H1 (cell line): ENCODE data around the gene CFAP61. TPM values are rescaled to one million over a fixed set of nuclear protein-coding genes. Genes with fewer than 3 reads are reported as not detected.

Experiments
- CTCF ChIA-PET: fragments of 300-600 bp; sonication (Branson Sonifier 250); formaldehyde crosslinking; loops from one replicate; lab custom pipeline; 2021; ENCODE audit not compliant: partially characterized antibody; lab: Charles Lee
- POLR2A ChIA-PET: fragments of 300-600 bp; sonication (Branson Sonifier 250); formaldehyde crosslinking; loops from one replicate; lab custom pipeline; 2021; ENCODE audit warnings: inconsistent platforms; ENCODE audit not compliant: partially characterized antibody; lab: Charles Lee
- DNase-seq, 2 experiments: peaks; one replicate each; pipeline versions ENCODE4 v3.0.0 to v3.0.0-alpha.2; 2010 to 2022; ENCODE audit warnings: low spot score in 2 of 2, low read depth in 1 of 2, mixed read lengths in 1 of 2
- FAIRE-seq: peaks from 2 replicates; lab custom pipeline; 2011; peaks lifted over from hg19 to GRCh38; lab: Jason Lieb, UNC
- H2AFZ ChIP-seq: 2 replicates; pipeline ENCODE4 v1.8.1; 2012; ENCODE audit warnings: low read length, inconsistent platforms
- H2AK5ac ChIP-seq: 2 replicates; pipeline ENCODE4 v1.6.1; 2013; ENCODE audit warnings: low read depth, low read length
- H2BK120ac ChIP-seq: replicated peaks from 2 replicates; pipeline ENCODE3; 2013; ENCODE audit warnings: low read depth, low read length, inconsistent platforms
- H2BK12ac ChIP-seq: 2 replicates; pipeline ENCODE4 v1.6.1; 2013; ENCODE audit warnings: low read depth, low read length
- H2BK15ac ChIP-seq: 2 replicates; pipeline ENCODE4 v1.6.1; 2013; ENCODE audit warnings: low read length
- H2BK20ac ChIP-seq: 2 replicates; pipeline ENCODE4 v1.6.1; 2013; ENCODE audit warnings: low read length
- H2BK5ac ChIP-seq: 2 replicates; pipeline ENCODE4 v1.6.1; 2013; ENCODE audit warnings: low read depth, low read length
- H3K14ac ChIP-seq: 2 replicates; pipeline ENCODE4 v1.6.1; 2013; ENCODE audit warnings: inconsistent platforms; ENCODE audit not compliant: insufficient read length
- H3K18ac ChIP-seq: 2 replicates; pipeline ENCODE4 v1.6.1; 2013; ENCODE audit warnings: low read length; ENCODE audit errors: extremely low read depth
- H3K23ac ChIP-seq: 2 replicates; pipeline ENCODE4 v1.6.1; 2013; ENCODE audit warnings: inconsistent platforms; ENCODE audit not compliant: insufficient read length
- H3K23me2 ChIP-seq: 2 replicates; pipeline ENCODE4 v1.6.1; 2013; ENCODE audit warnings: low read depth, low read length
- H3K27ac ChIP-seq: 2 replicates; pipeline ENCODE4 v1.6.1; 2011; ENCODE audit warnings: low read depth, low read length, inconsistent platforms
- H3K27me3 ChIP-seq, 4 experiments: replicated peaks in 1 of 4; 1 replicate in 1 of 4; 2 replicates in 3 of 4; pipeline versions ENCODE4 v1.6.1 to v1.8.1; 2011 to 2013; ENCODE audit warnings: low read length in 3 of 4, mild to moderate bottlenecking in 3 of 4, inconsistent platforms in 2 of 4, mixed read lengths in 2 of 4, moderate library complexity in 1 of 4; ENCODE audit not compliant: control insufficient read depth in 3 of 4, insufficient read depth in 3 of 4; ENCODE audit errors: extremely low read depth in 1 of 4
- H3K36me3 ChIP-seq, 4 experiments: 2 replicates each; pipeline versions ENCODE4 v1.6.1 to v1.8.1; 2011 to 2013; ENCODE audit warnings: mild to moderate bottlenecking in 4 of 4, low read length in 3 of 4, moderate library complexity in 2 of 4, control low read depth in 1 of 4, inconsistent platforms in 1 of 4; ENCODE audit not compliant: insufficient read depth in 4 of 4, control insufficient read depth in 2 of 4
- H3K4ac ChIP-seq: replicated peaks from 2 replicates; pipeline ENCODE3; 2013; ENCODE audit warnings: low read length, low read depth, mixed read lengths, inconsistent platforms; ENCODE audit not compliant: insufficient read length
- H3K4me1 ChIP-seq, 4 experiments: replicated peaks in 1 of 4; 1 replicate in 1 of 4; 2 replicates in 3 of 4; pipeline versions ENCODE4 v1.6.1 to v1.8.1; 2011 to 2013; ENCODE audit warnings: low read length in 3 of 4, inconsistent platforms in 2 of 4, mixed read lengths in 1 of 4; ENCODE audit not compliant: insufficient read depth in 4 of 4, control insufficient read depth in 3 of 4
- H3K4me2 ChIP-seq, 2 experiments: 2 replicates each; pipeline versions ENCODE4 v1.6.1 to v1.8.1; 2011 to 2013; ENCODE audit warnings: low read depth in 2 of 2, low read length in 2 of 2, control low read depth in 1 of 2, inconsistent platforms in 1 of 2, mild to moderate bottlenecking in 1 of 2; ENCODE audit not compliant: insufficient read depth in 1 of 2
- H3K4me3 ChIP-seq, 4 experiments: fragments of 200-600, 300-600 bp in 1 of 4; sonication (generic), shearing (Covaris generic), sonication (Bioruptor Twin) in 1 of 4; 2 replicates each; pipeline versions ENCODE4 v1.5.1 to v1.8.1; 2011 to 2016; ENCODE audit warnings: low read length in 4 of 4, low read depth in 3 of 4, control low read depth in 2 of 4, inconsistent platforms in 2 of 4, mild to moderate bottlenecking in 2 of 4, mixed read lengths in 1 of 4, moderate library complexity in 1 of 4; ENCODE audit not compliant: insufficient read depth in 2 of 4; ENCODE audit errors: extremely low read depth in 1 of 4
- H3K56ac ChIP-seq: replicated peaks from 2 replicates; pipeline ENCODE3; 2013; ENCODE audit warnings: low read depth, mild to moderate bottlenecking, mixed read lengths, low read length, inconsistent platforms; ENCODE audit not compliant: insufficient read length
- H3K79me1 ChIP-seq: 2 replicates; pipeline ENCODE4 v1.6.1; 2013; ENCODE audit warnings: low read depth, low read length, control low read depth
- H3K79me2 ChIP-seq, 2 experiments: 2 replicates each; pipeline versions ENCODE4 v1.6.1 to v1.8.1; 2012 to 2013; ENCODE audit warnings: low read length in 2 of 2, mild to moderate bottlenecking in 2 of 2, inconsistent platforms in 1 of 2; ENCODE audit not compliant: insufficient read depth in 2 of 2, control insufficient read depth in 1 of 2
- H3K9ac ChIP-seq, 4 experiments: replicated peaks in 1 of 4; 1 replicate in 1 of 4; 2 replicates in 3 of 4; pipeline versions ENCODE4 v1.6.1 to v1.8.1; 2011 to 2013; ENCODE audit warnings: low read depth in 3 of 4, low read length in 3 of 4, control low read depth in 2 of 4, mild to moderate bottlenecking in 2 of 4, moderate library complexity in 2 of 4, inconsistent platforms in 1 of 4; ENCODE audit errors: extremely low read depth in 1 of 4
- H3K9me3 ChIP-seq, 2 experiments: 2 replicates each; pipeline versions ENCODE4 v1.6.1 to v1.8.1; 2012 to 2013; ENCODE audit warnings: mild to moderate bottlenecking in 2 of 2, moderate library complexity in 2 of 2, control low read depth in 1 of 2, inconsistent platforms in 1 of 2, low read depth in 1 of 2, low read length in 1 of 2, mixed read lengths in 1 of 2; ENCODE audit not compliant: insufficient read depth in 2 of 2
- H4K20me1 ChIP-seq, 2 experiments: replicated peaks in 1 of 2; 2 replicates each; pipeline versions ENCODE3 to v1.8.1; 2011 to 2013; ENCODE audit warnings: inconsistent platforms in 2 of 2, low read length in 2 of 2, mild to moderate bottlenecking in 1 of 2; ENCODE audit not compliant: insufficient read depth in 2 of 2, control insufficient read depth in 1 of 2
- H4K5ac ChIP-seq: 2 replicates; pipeline ENCODE4 v1.6.1; 2013; ENCODE audit warnings: low read length, low read depth, mixed read lengths, inconsistent platforms; ENCODE audit not compliant: insufficient read length
- H4K8ac ChIP-seq: 2 replicates; pipeline ENCODE4 v1.8.0; 2013; ENCODE audit warnings: mild to moderate bottlenecking, moderate library complexity, low read length, inconsistent platforms; ENCODE audit not compliant: insufficient read depth; ENCODE audit errors: extremely low read depth
- H4K91ac ChIP-seq: replicated peaks from 2 replicates; pipeline ENCODE3; 2013; ENCODE audit warnings: low read length, mixed read lengths, inconsistent platforms; ENCODE audit not compliant: insufficient read length
- BACH1 ChIP-seq: IDR thresholded peaks from 2 replicates; pipeline ENCODE4 v1.6.1; 2012; ENCODE audit warnings: low read length, improper control_type of control experiment
- CHD1 ChIP-seq: IDR thresholded peaks from 2 replicates; pipeline ENCODE4 v1.6.1; 2012; ENCODE audit warnings: low read depth, low read length, improper control_type of control experiment
- EGR1 ChIP-seq: IDR thresholded peaks from 2 replicates; pipeline ENCODE4 v1.6.1; 2011; ENCODE audit warnings: low read depth, low read length, borderline replicate concordance
- GTF2F1 ChIP-seq: IDR thresholded peaks from 2 replicates; pipeline ENCODE4 v1.6.1; 2012; ENCODE audit warnings: low read depth, low read length, improper control_type of control experiment, borderline replicate concordance
- HDAC6 ChIP-seq: IDR thresholded peaks from one replicate; pipeline ENCODE4 v1.7.1; 2012; ENCODE audit warnings: low read depth, mild to moderate bottlenecking, inconsistent platforms, low read length, moderate library complexity
- JUN ChIP-seq: IDR thresholded peaks from 2 replicates; pipeline ENCODE4 v1.6.1; 2011; ENCODE audit warnings: low read depth, mild to moderate bottlenecking, improper control_type of control experiment, low read length
- RBBP5 ChIP-seq: IDR thresholded peaks from 2 replicates; pipeline ENCODE4 v1.7.1; 2012; ENCODE audit warnings: low read depth, mild to moderate bottlenecking, inconsistent platforms, low read length, moderate library complexity, borderline replicate concordance
- RFX5 ChIP-seq: IDR thresholded peaks from 2 replicates; pipeline ENCODE4 v1.6.1; 2011; ENCODE audit warnings: low read depth, low read length, improper control_type of control experiment, borderline replicate concordance
- SAP30 ChIP-seq: fragments of 300-600 bp; sonication (generic); IDR thresholded peaks from 2 replicates; pipeline ENCODE4 v1.7.1; 2012; ENCODE audit warnings: low read length, moderate library complexity, mild to moderate bottlenecking, inconsistent platforms; ENCODE audit not compliant: insufficient read depth, insufficient replicate concordance
- SP4 ChIP-seq: IDR thresholded peaks from 2 replicates; pipeline ENCODE4 v1.6.1; 2012; ENCODE audit warnings: low read length, inconsistent platforms
- TAF1 ChIP-seq: IDR thresholded peaks from 2 replicates; pipeline ENCODE4 v1.6.1; 2011; ENCODE audit warnings: mild to moderate bottlenecking, low read depth, low read length
- TAF7 ChIP-seq: optimal IDR thresholded peaks from 2 replicates; pipeline ENCODE3; 2011; ENCODE audit warnings: low read depth, mild to moderate bottlenecking, inconsistent platforms, low read length, moderate library complexity, borderline replicate concordance
- polyA plus RNA-seq, 7 experiments: library from polyadenylated mRNA; depleted of rRNA in 3 of 7; stranded (reverse) in 5 of 7; unstranded in 2 of 7; fragments of >200 nt in 5 of 7; fragments of 200-250 nt in 2 of 7; gene quantifications; 1 replicate in 5 of 7; 2 replicates in 1 of 7; 4 replicates in 1 of 7; pipeline versions ENCODE4 v1.2.1 to v1.2.3, GENCODE V29; 2011 to 2013; ENCODE audit warnings: missing spikeins in 2 of 7, mixed read lengths in 2 of 7
- total RNA-seq: library from RNA; stranded (reverse); fragmentation: NEBNext Ultra II Directional; extraction: Animal tissue kit (Norgen Biotek cat#: 25700); gene quantifications from 2 replicates; pipeline ENCODE4 v1.2.1, GENCODE V29; 2021
- TF ChIP-seq, protein P1 (sequence below): IDR thresholded peaks from 2 replicates; pipeline ENCODE4 v1.6.1; 2012; ENCODE audit warnings: inconsistent platforms
- TF ChIP-seq, protein P2 (sequence below): IDR thresholded peaks from 2 replicates; pipeline ENCODE4 v1.6.1; 2011; ENCODE audit warnings: low read length, improper control_type of control experiment

CFAP61 gene
- total and polyA plus RNA-seq, 2 of the 8 experiments (the other 6 are each of a cell fraction or from before 2014, with no cell fraction given) = 0.29 to 0.61 TPM

DNA sequence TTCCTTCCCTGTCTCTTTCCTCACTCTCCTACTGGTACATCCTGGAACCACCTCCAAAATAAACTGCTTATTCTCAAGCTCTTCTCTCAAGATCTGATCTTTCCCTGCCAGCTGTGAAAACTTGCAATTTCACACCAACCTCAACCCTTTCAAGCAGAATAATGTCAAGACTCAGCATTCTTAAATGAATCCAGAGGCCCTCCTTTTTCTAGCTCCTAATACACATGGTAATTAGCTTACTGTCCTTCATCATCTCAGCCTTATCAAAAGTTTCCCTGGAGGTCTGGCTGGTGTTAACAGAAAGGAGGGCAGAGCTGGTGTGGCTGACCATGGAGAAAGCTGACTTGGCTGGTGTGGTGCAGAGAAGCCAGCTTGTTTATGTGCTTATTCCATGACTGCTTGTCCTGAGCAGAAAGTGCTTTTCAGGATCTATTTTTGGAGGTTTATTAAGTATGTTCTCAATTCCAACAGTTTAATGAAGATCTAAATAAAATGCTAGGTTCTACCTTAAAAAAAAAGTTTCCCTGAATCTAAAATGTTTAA lies 50.5 kb downstream of the CFAP61 start:
- Histone ChIP-seq H2BK20ac (no peak overlapping the region), H3K4me1 (peaks cover 0 to 3% (median 0%) of the 10 kb centered on the region in 4 experiments; a peak in 3 of 7 replicates), H2BK15ac (no peak overlapping the region), H2AK5ac (no peak overlapping the region), H3K36me3 (no peaks in the 10 kb centered on the region), H3K27ac (no peak overlapping the region), H2BK12ac (no peak overlapping the region), H4K8ac (no peak overlapping the region), H3K9ac (no peak overlapping the region), H3K14ac (no peak overlapping the region), H2BK120ac (no peak overlapping the region), H3K79me2 (no peaks in the 10 kb centered on the region), H4K20me1 (no peaks in the 10 kb centered on the region), H3K18ac (no peak overlapping the region), H3K9me3 (no peaks in the 10 kb centered on the region), H3K23ac (no peak overlapping the region), H3K27me3 (no peaks in the 10 kb centered on the region), H3K4ac (no peak overlapping the region), H3K4me2 (no peak overlapping the region), H2BK5ac (no peak overlapping the region), H2AFZ (no peak overlapping the region), H3K4me3 (no peak overlapping the region), H3K56ac (no peak overlapping the region), H3K23me2 (no peaks in the 10 kb centered on the region), H4K5ac (no peak overlapping the region), H3K79me1 (no peaks in the 10 kb centered on the region), H4K91ac (no peak overlapping the region)
- CTCF ChIA-PET = interaction anchor here (0.5 to 1.4 kb wide), 4 partner anchors 13 to 491 kb away, joined by 3 to 4 read pairs (median 4); no protein-coding TSS in a partner anchor
- FAIRE-seq (no peak), DNase-seq (no peak)
- POLR2A ChIA-PET = no interaction called here
- TF ChIP-seq BACH1 (no peak), HDAC6 (no peak), TAF7 (no peak), GTF2F1 (no peak), CHD1 (no peak), RBBP5 (no peak), EGR1 (no peak), SAP30 (no peak), JUN (no peak), TAF1 (no peak), SP4 (no peak), RFX5 (no peak)
- TF ChIP-seq, protein P1, sequence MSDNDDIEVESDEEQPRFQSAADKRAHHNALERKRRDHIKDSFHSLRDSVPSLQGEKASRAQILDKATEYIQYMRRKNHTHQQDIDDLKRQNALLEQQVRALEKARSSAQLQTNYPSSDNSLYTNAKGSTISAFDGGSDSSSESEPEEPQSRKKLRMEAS = no peak
- TF ChIP-seq, protein P2, sequence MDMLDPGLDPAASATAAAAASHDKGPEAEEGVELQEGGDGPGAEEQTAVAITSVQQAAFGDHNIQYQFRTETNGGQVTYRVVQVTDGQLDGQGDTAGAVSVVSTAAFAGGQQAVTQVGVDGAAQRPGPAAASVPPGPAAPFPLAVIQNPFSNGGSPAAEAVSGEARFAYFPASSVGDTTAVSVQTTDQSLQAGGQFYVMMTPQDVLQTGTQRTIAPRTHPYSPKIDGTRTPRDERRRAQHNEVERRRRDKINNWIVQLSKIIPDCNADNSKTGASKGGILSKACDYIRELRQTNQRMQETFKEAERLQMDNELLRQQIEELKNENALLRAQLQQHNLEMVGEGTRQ = no peak
